GM21390 (cell line): ENCODE data around the gene CHST10.
"Not testable (repeated sequence)": the region's sequence is repeated elsewhere in the genome, so short reads cannot be mapped to it uniquely, and the experiment has no call there.

Source experiments
- ATAC-seq: cut with Tn5 transposase; IDR thresholded peaks from one replicate; pipeline ENCODE4 v1.9.1; 2021; ENCODE audit not compliant: unreplicated experiment

Gene CHST10

DNA sequence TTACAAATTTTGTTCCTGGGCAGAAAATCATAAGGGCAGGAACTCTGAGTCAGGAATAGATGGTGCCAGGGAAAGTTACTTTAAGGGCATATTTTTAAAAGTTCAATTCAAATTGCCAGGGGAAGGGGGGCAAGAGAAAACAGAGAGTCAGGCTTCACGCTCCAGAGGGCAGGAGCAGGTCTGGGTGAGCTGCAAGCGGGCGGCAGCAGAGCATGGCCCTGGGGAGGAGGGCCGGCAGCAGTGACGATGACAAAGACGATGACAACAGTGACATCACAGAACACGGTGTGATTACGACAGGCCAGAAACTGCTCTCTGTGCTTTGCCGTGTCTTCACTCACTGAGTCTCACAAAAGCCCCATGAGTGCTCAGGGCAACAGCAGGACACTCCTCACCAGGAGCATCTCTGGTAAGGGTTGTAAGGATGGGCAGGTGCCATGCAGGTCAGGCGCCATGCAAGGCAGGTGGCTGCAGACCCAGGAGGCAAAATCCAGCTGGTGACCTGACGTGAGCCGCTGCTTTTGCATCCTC is 23.3 kb downstream of the CHST10 start:
- peak; percentile 50 for ATAC-seq

DNA sequence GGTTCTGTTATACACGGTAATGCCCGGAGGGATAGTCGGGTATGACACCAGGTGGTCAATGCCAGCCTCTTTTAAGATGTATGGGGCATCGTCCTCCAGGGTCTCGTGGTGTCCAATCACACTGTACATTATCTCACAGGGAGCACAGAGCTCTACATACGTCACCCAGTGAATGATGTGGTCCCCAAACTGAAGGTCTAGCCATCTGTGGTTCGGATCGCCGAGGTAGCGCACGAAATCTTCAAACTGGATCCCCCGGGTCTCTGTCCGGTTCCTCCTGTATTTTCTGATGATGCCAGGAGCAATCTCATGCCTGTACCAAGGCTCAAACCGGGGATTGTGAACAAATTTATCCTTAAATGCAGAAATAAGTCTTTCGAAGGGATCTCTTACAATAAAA is 24.1 kb downstream of the CHST10 start:
- no peak for ATAC-seq

DNA sequence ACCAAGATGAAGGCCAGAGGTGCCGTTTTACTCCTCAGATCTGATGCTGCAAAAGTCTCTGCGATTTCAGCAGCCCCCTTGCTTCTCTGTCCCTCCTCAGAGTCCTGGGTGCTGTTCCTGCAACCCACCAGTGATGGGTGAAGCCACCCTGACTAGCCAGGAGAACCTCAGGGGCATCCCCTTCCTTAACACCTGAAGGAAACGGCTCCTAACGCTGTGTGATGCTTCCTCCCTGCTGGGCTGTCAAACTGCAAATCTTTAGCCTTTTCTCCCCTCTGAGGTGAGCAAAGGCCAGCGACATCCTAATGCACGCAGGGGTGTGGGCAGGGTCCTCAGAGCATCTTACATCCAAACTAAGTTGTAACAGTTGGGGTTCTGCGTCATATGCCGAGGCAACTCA is 24.8 kb downstream of the CHST10 start:
- no peak for ATAC-seq

DNA sequence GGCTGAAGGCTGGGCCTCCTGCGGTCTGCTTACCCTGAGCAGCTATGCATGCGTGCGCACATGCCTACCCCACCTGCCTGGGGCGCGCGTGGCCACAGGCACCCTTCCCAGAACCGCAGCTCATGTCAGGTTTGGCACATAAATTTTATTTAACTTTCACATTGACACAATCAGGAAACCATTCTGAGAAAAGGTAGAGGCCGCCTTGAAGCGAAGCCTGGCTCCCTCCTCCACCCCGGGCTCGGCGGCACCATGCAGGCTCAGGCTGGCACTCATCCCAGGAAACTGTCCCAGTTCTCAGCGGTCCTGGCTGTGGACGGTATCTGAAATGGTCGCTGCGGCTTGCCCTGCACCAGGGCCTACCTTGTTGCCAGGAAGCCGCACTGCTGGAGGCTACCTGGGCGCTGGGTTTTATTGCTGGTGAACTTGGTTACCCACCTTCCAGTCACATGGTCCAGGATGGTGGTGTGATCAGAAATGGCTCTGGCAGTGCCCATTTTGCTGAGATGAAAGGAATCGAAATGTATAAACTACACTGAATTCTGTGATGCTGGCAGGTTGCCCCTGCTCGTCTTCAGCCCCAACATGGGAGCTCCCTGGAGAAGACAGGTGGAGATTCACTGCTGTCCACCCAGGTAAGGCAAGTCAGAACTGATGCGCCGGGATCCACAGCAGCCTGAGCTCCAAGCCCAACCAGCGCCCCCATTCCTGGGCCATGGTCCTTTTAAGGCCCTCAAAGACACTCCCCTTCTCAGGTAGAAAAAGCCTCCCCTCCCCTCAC is 25.5 kb downstream of the CHST10 start:
- ATAC-seq, result no peak

DNA sequence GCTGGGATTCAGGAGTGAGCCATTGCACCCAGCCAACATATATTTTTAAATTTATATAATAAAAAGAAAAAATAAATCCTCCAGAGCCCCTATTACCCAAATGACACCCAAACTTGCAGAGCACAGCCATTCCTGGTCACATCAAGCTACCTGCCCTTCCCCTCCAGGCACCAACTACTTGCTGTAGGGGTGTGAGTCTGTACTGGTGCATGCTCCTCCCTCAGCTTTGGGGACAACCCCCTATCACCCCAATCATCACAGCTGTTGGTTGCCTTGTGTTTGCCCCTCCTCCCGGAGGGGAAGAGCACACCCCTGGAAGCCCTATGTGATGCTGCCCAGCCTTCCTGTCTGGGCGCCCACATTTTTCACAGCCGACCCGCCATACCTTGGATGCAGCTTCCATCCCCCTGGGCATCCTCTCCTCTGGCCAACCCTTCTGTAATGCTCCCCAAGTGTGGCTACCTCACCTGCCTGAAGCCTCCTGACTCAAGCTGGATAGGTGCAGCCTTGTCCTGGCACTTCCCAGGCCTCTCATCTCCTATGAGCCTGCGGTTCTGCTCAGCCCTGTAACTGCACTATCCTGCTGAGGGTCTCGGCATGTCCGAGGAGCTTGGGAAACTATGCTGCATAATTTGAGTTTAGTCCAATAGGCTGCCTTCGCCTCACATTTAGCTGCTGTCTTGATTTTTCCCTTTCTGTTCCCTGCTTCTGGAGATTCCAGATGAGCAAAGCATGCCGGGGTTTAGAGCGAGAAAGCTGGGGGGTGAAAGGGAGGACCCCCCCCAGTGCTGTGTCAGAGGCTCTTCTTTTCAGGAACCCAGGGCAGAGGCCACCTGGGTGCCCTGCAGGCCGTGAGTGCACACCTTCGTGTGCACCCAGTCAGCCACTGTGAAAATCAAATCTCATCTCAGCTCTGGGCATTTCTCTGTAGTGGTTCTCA is 27.2 kb downstream of the CHST10 start:
- ATAC-seq, result no peak

DNA sequence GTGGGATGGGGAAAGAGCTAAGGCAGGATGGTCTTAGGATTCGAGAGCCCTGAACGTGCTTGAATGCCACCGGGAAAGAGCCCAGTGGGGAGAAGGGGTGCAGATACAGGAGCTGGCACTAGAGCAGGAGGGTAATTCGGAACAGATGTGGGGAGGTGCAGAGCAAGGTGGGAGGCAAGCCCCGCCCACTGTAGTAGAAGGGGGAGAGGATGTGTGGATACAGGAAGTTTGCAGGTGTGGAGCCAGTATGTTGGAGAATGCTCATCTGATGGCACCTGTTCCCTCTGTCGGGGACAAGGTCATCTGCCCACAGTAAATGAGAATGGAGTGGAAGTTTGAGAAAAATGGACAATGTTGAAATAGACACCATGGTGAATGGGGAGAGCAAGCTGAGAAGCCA is 28.8 kb downstream of the CHST10 start:
- no peak for ATAC-seq

DNA sequence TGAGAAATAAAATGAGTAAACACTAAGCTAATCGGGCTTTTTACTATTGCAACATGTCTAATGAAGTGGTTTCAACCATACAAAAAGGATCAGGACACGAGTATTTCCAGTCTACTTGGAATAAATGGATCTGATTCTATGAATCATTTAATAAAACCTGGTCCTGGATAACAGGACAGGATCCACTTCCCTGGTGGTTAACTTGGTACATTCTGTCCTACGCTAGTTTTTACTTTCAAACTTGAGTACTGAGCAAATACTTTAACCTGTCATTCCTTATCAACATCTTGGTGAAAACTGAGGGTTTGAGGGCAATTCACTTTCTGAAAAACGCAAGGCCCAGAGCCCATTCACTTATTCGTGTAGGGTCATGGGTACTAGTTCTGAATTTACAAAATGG is 33.5 kb downstream of the CHST10 start:
- no peak for ATAC-seq

DNA sequence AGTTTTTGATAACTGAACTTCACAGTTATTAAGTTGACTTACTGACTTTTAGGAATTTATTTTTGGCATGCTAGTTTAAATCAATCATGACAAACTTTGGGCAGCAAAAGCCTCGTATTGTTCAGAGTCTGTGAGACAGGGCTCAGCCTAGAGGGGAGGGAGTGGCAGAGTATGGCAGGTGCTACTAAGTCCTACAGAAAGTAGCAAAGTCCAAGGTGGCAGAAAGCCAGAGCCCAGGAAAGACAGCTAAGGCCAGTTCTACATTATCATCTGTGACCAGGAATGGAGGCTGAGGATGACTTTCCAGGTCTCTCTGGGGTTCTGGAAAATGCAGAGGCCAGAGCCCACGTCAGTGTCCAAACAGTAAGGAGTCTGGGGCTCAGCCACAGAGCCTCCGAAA is 34.2 kb downstream of the CHST10 start:
- ATAC-seq, result no peak

DNA sequence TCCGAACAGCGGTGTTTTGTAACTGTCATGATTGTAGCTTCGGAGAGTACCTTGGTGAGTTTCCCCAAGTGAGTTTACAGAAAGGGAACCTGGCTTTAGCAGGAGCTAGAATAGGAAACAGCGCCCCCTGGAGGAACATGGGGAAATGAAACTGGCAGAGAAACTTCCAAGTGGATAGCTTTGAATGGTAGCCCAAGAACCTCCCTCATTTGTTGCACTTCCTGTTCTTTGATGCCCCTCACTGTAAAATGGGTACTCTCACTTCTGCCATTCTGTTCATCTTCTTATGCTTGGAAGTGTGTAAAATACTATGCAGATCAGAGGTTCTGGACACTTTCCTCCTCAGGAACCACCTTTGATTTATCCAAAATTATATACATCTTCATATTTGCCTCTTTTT is 36.2 kb downstream of the CHST10 start:
- ATAC-seq, result peak; percentile 60

DNA sequence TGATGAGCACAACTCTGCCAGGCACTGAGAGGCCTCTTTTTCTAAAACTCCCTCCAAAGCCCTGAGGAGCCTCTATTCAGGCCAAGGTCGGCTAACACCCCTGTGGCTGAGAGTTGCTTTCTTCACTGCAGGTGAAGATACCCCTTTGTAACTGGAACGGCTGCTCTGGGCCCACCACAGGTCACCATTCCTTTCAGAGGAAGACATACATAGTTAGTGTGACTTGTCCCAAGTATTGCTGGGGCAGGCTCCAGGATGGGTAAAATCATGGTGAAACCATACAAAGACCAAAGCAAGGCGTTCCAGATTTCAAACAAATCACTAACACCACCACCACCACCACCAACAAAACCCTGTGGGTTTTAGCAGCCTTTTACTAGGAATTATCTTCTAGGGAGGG is 36.8 kb downstream of the CHST10 start:
- ATAC-seq, result no peak

DNA sequence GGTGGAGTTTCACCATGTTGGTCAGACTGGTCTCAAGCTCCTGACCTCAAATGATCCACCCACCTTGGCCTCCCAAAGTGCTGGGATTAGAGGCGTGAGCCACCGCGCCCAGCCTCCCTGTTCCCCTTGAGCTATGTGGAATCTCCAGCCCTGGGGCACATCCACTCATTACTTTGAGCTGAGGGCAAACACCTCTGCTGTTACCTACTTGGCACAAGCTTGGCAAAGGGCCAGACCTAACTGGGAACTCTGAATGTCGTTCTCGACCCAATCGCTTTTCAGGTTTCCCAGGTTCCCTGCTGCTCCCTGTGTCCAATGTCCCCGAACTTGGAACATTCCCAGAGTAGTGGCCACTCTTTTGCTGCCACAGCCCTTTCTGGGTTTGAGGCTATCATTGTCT is 40.6 kb downstream of the CHST10 start:
- ATAC-seq, result no peak

DNA sequence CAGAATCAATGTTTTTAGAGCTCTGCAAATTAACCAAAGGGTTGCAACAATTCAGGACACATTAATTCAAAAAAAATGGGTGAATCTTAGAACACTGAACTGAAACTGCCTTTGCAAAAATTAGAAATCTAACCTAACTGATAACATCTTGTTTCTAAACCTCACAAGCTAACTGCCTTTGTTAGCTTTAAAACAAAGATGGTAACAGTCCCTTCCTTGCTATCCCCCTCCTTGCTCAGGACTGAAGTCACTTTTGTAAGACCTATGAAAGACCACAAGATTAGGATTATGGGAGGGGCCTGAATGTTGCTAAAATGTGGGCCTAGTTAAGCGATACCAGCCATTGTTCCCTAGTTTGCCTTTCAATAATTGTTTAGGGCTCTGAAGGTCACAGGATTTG is 50.3 kb downstream of the CHST10 start:
- ATAC-seq, result no peak

DNA sequence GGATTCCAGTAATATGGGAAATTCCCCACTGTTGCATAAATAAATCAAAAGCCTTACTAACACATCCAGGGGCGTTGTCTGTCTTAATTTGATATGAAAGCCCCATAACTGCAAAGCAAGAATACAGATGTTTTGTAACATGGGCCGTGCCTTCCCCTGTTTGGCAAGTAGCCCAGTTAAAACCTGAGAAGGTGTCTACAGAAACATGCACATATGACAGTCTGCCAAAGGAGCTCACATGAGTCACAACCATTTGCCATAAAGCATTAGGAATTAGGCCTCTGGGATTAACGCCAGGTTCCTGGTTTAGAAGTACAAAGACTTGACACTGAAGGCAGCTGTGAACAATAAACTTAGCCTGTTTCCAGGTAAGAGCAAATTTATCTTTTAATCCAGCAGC is 52.0 kb downstream of the CHST10 start:
- ATAC-seq, result no peak

DNA sequence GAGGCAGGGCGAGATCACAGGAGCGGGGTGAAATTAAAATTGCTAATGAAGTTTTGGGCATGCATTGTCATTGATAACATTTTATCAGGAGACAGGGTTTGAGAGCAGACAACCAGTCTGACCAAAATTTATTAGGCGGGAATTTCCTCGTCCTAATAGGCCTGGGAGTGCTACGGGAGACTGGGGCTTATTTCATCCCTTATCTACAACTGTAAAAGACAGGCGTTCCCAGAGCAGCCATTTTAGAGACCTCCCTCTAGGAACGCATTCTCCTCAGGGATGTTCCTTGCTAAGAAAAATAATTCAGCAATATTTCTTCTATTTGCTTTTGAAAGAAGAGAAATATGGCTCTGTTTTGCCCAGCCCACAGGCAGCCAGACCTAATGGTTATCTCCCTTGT is 55.2 kb downstream of the CHST10 start:
- ATAC-seq, result not testable (repeated sequence)

DNA sequence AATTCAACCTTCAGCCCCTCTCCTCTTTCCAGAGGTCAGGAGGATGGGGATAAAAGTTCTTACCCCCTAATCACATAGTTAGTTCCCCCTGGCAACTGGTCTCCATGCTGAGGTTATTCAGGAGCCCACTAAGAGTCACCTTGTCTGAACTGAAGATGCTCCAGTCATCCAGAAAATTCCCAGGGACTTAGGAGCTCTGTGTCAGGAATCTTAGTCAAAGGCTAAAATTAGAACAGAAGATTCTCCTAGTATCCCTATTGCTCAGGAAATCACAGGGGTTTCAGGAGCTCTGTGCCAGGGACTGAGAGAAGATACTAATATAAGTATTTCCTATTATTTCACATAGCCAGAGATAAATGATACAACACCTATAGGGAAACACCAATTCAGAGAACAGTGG is 57.9 kb downstream of the CHST10 start:
- ATAC-seq, result no peak

DNA sequence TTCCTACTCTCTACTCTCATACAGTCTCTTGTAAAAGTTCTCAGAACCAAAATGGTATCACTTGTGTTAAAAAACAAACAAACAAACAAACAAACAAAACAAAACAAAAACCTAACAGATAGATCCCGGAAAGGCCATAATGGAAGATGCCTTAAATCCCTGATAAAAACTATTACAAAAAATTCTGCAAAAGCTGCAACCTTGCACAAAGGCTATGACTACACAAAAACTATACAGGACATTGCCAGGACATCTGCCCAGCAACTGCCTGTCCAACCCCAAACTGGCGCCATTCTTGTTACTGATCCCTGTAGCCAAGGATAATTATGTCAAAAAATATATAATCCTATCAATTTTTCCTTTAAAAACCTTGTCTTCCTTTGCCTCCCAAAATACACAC is 58.9 kb downstream of the CHST10 start:
- no peak for ATAC-seq

DNA sequence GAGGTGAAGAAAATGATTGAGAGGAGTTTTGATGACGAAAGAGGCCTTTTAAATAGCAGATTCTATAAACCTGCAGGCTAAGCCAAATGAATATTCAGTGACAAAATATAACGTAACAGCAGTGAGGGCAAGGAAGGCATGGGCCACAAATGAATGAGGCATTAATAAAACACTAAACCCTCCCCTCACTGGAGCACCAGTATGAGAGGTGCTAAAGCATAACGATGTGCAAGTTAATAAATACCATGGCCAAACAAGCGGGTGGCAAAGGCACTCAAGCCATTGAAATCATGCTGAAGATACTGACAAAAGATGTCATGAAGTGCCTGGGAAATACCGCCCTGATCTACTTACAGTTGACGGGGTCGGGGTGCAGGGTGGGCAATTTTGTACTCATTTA is 64.9 kb downstream of the CHST10 start:
- no peak for ATAC-seq

DNA sequence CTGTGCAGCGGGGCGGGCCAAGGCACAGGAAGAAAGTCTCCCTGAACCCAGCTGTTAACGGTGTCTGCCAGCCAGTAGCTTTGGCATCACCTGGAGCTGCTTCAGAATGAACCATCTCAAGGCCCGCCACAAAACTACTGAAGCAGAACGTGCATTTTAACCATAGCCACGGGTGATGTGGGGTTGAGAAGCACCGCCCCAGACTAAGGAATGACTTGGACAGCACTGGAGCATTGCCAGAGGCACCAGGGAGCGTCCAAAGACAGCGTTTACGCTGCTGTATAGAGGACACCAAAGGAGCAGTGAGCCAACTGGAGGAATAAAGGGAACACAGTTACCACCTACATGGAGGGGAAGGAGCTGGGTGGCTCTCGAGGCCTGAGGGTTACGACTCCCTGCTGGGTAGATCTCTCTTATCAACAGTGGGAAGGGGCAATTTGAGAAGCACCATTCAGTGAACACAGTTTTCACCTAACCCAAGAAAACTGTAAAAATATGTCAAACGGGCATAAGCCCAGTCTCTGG is 66.7 kb downstream of the CHST10 start:
- no peak for ATAC-seq

DNA sequence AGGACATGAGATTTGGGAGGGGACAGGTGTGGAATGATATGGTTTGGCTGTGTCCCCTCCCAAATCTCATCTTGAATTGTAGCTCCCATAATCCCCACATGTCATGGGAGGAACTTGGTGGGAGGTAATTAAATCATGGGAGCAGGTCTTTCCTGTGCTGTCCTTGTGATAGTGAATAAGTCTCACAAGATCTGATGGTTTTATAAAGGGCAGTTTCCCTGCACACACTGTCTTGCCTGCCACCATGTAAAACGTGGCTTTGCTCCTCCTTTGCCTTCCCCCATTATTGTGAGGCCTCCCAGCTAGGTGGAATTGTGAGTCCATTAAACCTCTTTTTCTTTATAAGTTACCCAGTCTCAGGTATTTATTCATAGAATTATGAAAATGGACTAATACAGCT is 72.3 kb downstream of the CHST10 start:
- ATAC-seq, result not testable (repeated sequence)

DNA sequence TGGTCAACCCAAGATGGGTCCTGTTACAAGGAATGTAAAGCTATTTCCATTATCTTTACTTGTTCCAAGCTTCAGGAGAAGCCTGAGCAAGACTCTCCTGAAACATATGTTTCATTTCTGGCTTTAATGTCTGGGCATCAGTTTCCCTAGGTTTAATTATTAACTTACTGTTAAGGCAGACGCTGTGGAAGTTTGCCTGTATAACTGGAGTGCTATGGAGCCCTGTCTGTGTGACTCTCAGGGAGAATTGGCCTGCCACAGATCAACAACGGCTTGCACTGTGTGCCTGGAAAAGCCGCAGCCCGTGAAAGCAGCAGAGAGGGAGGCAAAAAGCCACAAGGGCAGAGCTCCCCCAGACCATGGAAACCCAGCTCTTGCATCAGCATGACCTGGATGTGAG is 73.0 kb downstream of the CHST10 start:
- no peak for ATAC-seq

DNA sequence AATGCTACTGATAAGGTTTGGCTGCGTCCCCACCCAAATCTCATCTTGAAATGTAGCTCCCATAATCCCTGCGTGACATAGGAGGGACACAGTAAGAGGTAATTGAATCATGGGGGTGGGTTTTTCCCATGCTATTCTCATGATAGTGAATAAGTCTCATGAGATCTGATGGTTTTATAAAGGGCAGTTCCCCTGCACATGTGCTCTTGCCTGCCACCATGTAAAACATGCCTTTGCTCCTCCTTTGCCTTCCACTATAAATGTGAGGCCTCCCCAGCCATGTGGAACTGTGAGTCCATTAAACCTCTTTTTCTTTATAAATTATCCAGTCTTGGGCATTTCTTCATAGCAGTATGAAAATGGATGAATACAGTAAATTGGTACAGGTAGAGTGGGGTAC is 75.0 kb downstream of the CHST10 start:
- not testable (repeated sequence) for ATAC-seq
